Endodermal cell (in vitro differentiated cells): ENCODE data around the gene RHBDL3. TPM values are rescaled to one million over a fixed set of nuclear protein-coding genes. Genes with fewer than 3 reads are reported as not detected.
"Not testable (repeated sequence)": the region's sequence is repeated elsewhere in the genome, so short reads cannot be mapped to it uniquely, and the experiment has no call there.

ENCODE experiments used
- DNase-seq: peaks from one replicate; pipeline ENCODE4 v3.0.0-alpha.2; 2017
- H3K27ac ChIP-seq: 2 replicates; pipeline ENCODE4 v1.5.1; 2013; ENCODE audit warnings: mild to moderate bottlenecking, low read depth, low read length, moderate library complexity
- H3K27me3 ChIP-seq: 2 replicates; pipeline ENCODE4 v1.6.1; 2013; ENCODE audit warnings: mild to moderate bottlenecking, low read length, moderate library complexity; ENCODE audit not compliant: insufficient read depth, control insufficient read depth, poor library complexity, severe bottlenecking
- H3K36me3 ChIP-seq: 2 replicates; pipeline ENCODE4 v1.7.0; 2013; ENCODE audit warnings: mild to moderate bottlenecking, low read length, moderate library complexity; ENCODE audit not compliant: control insufficient read depth, insufficient read depth
- H3K4me1 ChIP-seq: one replicate; pipeline ENCODE4 v1.7.0; 2013; ENCODE audit warnings: low read length; ENCODE audit not compliant: control insufficient read depth, insufficient read depth
- H3K4me3 ChIP-seq: 2 replicates; pipeline ENCODE4 v1.5.1; 2013; ENCODE audit warnings: mild to moderate bottlenecking, low read length, moderate library complexity
- H3K9ac ChIP-seq: 2 replicates; pipeline ENCODE4 v1.6.1; 2013; ENCODE audit warnings: mild to moderate bottlenecking, low read length, moderate library complexity; ENCODE audit not compliant: poor library complexity, severe bottlenecking; ENCODE audit errors: extremely low read depth
- H3K9me3 ChIP-seq: 2 replicates; pipeline ENCODE4 v1.6.1; 2013; ENCODE audit warnings: mild to moderate bottlenecking, low read length, moderate library complexity; ENCODE audit not compliant: control insufficient read depth
- H3K27ac Mint-ChIP-seq: 2 replicates; pipeline ENCODE4 v1.8.0; 2020; ENCODE audit warnings: mixed read lengths
- H3K27me3 Mint-ChIP-seq: 2 replicates; pipeline ENCODE4 v1.8.0; 2021; ENCODE audit warnings: mild to moderate bottlenecking, mixed read lengths; ENCODE audit not compliant: insufficient read depth
- H3K36me3 Mint-ChIP-seq: 2 replicates; pipeline ENCODE4 v1.8.0; 2020; ENCODE audit warnings: low read depth, mixed read lengths
- H3K4me1 Mint-ChIP-seq: 2 replicates; pipeline ENCODE4 v1.8.0; 2020; ENCODE audit warnings: mixed read lengths
- H3K4me3 Mint-ChIP-seq: 2 replicates; pipeline ENCODE4 v1.8.0; 2020; ENCODE audit warnings: mild to moderate bottlenecking, moderate library complexity, mixed read lengths
- H3K9me3 Mint-ChIP-seq: 2 replicates; pipeline ENCODE4 v1.8.0; 2020; ENCODE audit warnings: mild to moderate bottlenecking, mixed read lengths
- WGBS, 2 experiments: methylation state at CpG; one replicate each; pipeline versions ENCODE4 v1.1.5 to v1.1.7; 2013; ENCODE audit warnings: missing lambda C conversion rate in 2 of 2, mixed read lengths in 1 of 2; ENCODE audit not compliant: insufficient coverage in 1 of 2, insufficient read length in 1 of 2; 5-methylcytosine and 5-hydroxymethylcytosine counted together
- total RNA-seq, 2 donors: library from RNA; stranded (reverse); fragmentation: NEBNext Ultra II Directional in 1 of 2; extraction: Animal tissue kit (Norgen Biotek cat#: 25700) in 1 of 2; gene quantifications; 2 replicates in 1 of 2; 3 replicates in 1 of 2; pipeline ENCODE4 v1.2.1, GENCODE V29; 2021
- TF ChIP-seq, protein P1 (sequence below): fragments of 200-600 bp; sonication (generic); conservative IDR thresholded peaks from 2 replicates; pipeline ENCODE4 v1.5.0; 2021; ENCODE audit warnings: antibody characterized with exemption, mild to moderate bottlenecking

Gene RHBDL3
- total RNA-seq, 2 donors from 2014 or later, result 0.35 to 1.4 TPM

DNA sequence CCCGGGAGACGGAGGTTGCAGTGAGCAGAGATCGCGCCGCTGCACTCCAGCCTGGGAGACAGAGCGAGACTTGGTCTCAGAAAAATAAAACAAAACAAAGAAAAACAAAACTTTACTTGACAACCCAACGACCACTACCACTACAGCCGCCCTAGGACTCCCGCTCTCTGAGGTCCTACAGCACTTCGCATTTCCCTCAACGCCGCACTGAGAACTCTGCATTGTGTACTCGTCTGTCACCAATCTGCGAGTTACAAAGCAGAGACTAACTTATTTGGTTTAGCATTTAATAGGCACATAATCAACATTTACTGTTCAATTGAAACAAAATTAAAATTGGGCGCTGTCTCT is 83.8 kb downstream of the RHBDL3 start:
- H3K27ac Mint-ChIP-seq, result peak overlapping the region; percentile 100

DNA sequence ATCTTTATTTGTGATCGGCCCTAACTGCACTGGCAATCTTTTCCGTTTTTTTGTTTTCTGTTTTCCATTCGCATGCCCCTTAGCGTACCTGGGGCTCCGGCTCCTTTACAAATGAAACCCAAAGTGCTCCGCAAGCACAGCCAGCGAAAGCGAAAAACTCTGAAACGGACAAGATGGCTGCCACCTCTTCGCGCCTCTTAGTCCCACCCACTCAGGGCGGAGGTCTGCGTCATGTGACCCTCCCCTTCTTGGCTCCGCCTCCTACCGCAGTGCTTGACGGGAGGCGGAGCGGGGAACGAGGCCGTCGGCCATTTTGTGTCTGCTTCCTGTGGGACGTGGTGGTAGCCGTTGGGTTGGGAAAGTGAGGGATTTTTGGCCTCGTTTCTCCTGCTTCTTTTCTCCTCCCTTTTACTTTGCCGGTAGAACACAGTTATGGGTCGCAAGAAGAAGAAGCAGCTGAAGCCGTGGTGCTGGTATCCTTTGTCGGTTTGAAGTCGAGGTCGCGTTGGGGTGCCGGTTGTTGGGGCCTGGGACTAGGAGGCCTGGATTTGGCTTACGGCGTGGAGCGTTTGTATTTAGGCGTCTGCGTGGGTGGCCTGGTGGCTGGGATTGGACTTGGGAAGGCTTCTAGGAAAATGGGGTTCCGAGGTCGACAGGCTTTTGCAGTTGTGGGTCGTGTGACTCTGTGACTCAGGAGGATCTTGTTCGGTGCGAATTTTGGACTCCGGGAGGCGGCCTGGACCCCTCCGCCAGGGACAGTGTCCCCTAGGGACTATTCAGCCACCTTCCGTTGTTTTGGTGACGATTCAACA is 84.4 kb downstream of the RHBDL3 start, which contains the start of gene ZNF207:
Gene ZNF207, plus strand, starts transcription at position 304 of the 812 bp plus-strand sequence. Its CDS starts 129 bp downstream, at position 433.
- Histone ChIP-seq H3K9me3 (no peaks in the 10 kb centered on the region), H3K27ac (peak within 1 kb of the TSS; percentile 98), H3K4me3 (peak within 1 kb of the TSS; percentile 87), H3K9ac (peak within 1 kb of the TSS; percentile 100), H3K27me3 (no peaks in the 10 kb centered on the region), H3K36me3 (peaks cover 34% of the 10 kb centered on the region), H3K4me1 (no peaks in the 10 kb centered on the region)
- WGBS, 2 experiments, result 0% methylated on average over 14 to 38 of the region's 47 CpGs
- peaks cover 11% of the 10 kb centered on the region for H3K4me1 Mint-ChIP-seq
- H3K27ac Mint-ChIP-seq, result peak within 1 kb of the TSS; percentile 100
- peak; percentile 99 for DNase-seq
- peaks cover 43% of the 10 kb centered on the region for H3K36me3 Mint-ChIP-seq
- H3K4me3 Mint-ChIP-seq, result peak within 1 kb of the TSS; percentile 100
- no peaks in the 10 kb centered on the region for H3K27me3 Mint-ChIP-seq
- TF ChIP-seq, protein P1, sequence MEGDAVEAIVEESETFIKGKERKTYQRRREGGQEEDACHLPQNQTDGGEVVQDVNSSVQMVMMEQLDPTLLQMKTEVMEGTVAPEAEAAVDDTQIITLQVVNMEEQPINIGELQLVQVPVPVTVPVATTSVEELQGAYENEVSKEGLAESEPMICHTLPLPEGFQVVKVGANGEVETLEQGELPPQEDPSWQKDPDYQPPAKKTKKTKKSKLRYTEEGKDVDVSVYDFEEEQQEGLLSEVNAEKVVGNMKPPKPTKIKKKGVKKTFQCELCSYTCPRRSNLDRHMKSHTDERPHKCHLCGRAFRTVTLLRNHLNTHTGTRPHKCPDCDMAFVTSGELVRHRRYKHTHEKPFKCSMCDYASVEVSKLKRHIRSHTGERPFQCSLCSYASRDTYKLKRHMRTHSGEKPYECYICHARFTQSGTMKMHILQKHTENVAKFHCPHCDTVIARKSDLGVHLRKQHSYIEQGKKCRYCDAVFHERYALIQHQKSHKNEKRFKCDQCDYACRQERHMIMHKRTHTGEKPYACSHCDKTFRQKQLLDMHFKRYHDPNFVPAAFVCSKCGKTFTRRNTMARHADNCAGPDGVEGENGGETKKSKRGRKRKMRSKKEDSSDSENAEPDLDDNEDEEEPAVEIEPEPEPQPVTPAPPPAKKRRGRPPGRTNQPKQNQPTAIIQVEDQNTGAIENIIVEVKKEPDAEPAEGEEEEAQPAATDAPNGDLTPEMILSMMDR, result no peak
- no peaks in the 10 kb centered on the region for H3K9me3 Mint-ChIP-seq

More for the DNA sequence above, 83.8 kb downstream of the RHBDL3 start:
- Histone ChIP-seq H3K27ac (peak overlapping the region; percentile 98), H3K4me3 (peak overlapping the region; percentile 87), H3K36me3 (peaks cover 28% of the 10 kb centered on the region), H3K27me3 (no peaks in the 10 kb centered on the region), H3K9me3 (no peaks in the 10 kb centered on the region), H3K4me1 (no peaks in the 10 kb centered on the region), H3K9ac (peak overlapping the region; percentile 100)
- H3K36me3 Mint-ChIP-seq, result peaks cover 38% of the 10 kb centered on the region
- H3K4me1 Mint-ChIP-seq, result peaks cover 7% of the 10 kb centered on the region
- DNase-seq, result peak; percentile 74
- peak overlapping the region; percentile 100 for H3K4me3 Mint-ChIP-seq
- WGBS, 2 experiments, result 36 to 43% methylated on average over 11 to 15 of the region's 15 CpGs
- H3K9me3 Mint-ChIP-seq, result no peaks in the 10 kb centered on the region
- H3K27me3 Mint-ChIP-seq, result no peaks in the 10 kb centered on the region
- TF ChIP-seq, protein P1, result no peak

DNA sequence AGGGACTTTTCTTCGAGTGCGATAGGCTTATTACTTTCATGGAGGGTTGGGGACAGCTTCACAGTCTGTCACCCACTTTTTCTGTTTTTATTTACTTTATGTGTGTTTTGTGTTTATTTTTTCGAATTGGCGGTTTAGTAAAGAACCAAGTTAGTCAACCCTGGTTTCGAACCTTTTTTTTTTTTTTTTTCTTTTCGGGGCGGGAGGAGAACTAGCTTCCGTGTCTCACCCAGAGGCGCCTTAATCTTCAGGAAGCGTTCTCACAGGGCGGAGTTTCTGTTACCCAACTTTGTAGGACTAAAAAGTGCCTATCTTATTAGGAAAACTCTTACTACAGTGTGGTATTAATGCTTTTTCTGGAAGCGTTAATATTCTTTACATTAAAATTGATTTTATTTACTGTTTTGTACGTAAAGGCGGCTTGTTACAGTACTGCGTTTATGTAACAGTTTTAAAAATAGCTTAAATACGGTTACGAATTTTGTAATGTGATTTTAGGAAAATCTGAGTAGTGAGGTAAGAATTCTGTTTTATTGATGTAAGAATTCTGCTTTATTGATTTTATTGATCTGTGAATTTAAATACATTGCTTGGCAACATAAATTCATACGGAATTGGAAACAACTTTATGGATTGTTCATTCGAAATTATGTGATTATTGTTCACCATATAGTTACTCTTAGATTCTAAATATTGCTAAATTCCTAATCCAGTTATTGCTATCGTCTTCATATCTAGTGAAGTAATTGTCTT is 85.2 kb downstream of the RHBDL3 start:
- H3K27me3 ChIP-seq, result no peaks in the 10 kb centered on the region
- DNase-seq, result no peak
- H3K4me1 Mint-ChIP-seq, result peaks cover 18% of the 10 kb centered on the region
- peak overlapping the region; percentile 100 for H3K27ac Mint-ChIP-seq
- WGBS, 2 experiments, result 0% methylated on average over 3 to 20 of the region's 20 CpGs
- H3K36me3 ChIP-seq, result peaks cover 42% of the 10 kb centered on the region
- TF ChIP-seq, protein P1, result no peak
- H3K4me3 ChIP-seq, result peak overlapping the region; percentile 87
- H3K27ac ChIP-seq, result peak overlapping the region; percentile 98
- H3K27me3 Mint-ChIP-seq, result no peaks in the 10 kb centered on the region
- H3K9me3 Mint-ChIP-seq, result no peaks in the 10 kb centered on the region
- peak overlapping the region; percentile 100 for H3K4me3 Mint-ChIP-seq
- H3K9me3 ChIP-seq, result no peaks in the 10 kb centered on the region
- peak overlapping the region; percentile 100 for H3K9ac ChIP-seq
- peaks cover 51% of the 10 kb centered on the region for H3K36me3 Mint-ChIP-seq
- H3K4me1 ChIP-seq, result no peaks in the 10 kb centered on the region

DNA sequence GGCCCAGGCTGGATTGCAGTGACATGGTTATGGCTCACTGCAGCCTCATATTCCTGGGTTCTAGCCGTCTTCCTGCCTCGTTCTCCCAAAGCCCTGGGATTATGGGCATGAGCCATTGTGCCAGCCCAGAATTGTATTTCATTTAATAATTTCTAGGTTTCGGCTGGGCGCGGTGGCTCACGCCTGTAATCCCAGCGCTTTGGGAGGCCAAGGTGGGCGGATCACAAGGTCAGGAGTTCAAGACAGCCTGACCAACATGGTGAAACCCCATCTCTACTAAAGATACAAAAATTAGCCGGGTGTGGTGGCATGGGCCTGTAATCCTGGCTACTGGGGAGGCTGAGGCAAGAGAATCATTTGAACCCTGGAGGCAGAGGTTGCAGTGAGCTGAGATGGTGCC is 87.1 kb downstream of the RHBDL3 start:
- H3K27ac Mint-ChIP-seq, H3K9me3 ChIP-seq, DNase-seq, H3K27ac ChIP-seq, H3K4me1 ChIP-seq, H3K9me3 Mint-ChIP-seq, H3K27me3 ChIP-seq, H3K9ac ChIP-seq, H3K27me3 Mint-ChIP-seq: not testable (repeated sequence)
- Mint-ChIP-seq H3K4me1 (peaks cover 18% of the 10 kb centered on the region), H3K4me3 (peak overlapping the region; percentile 100), H3K36me3 (peaks cover 59% of the 10 kb centered on the region)
- H3K36me3 ChIP-seq, result peaks cover 56% of the 10 kb centered on the region
- 93 to 98% methylated on average over 7 to 9 of the region's 9 CpGs for WGBS, 2 experiments
- H3K4me3 ChIP-seq, result peak overlapping the region; percentile 87
